Activated T-cell treated with anti-CD3 and anti-CD28 coated beads for 1 hour (primary cell): ENCODE measurements around the gene RASA4.
"Not testable (repeated sequence)": the region's sequence is repeated elsewhere in the genome, so short reads cannot be mapped to it uniquely, and the experiment has no call there.

Experiments
- DNase-seq: peaks from one replicate; pipeline ENCODE4 v3.0.0-alpha.2; 2020; ENCODE audit warnings: low read depth

Gene RASA4

GRCh38 chr7:102616507-102617125 is at the start of gene RASA4:
RASA4 (minus strand) TSS chr7:102616756; CDS start chr7:102616689, 67 bp downstream.
- not testable (repeated sequence) for DNase-seq

- DNase-seq, result not testable (repeated sequence)
These were observed 48.2 kb upstream of the RASA4 start for GRCh38 chr7:102664765-102665164.

GRCh38 chr7:102649924-102650323 is 33.4 kb upstream of the RASA4 start, which contains the start of gene SPDYE2B:
SPDYE2B (plus strand) TSS chr7:102650319; CDS start chr7:102652349, 2,030 bp downstream.
- not testable (repeated sequence) for DNase-seq

GRCh38 chr7:102647813-102648212 is 31.3 kb upstream of the RASA4 start:
- not testable (repeated sequence) for DNase-seq

GRCh38 chr7:102643404-102643803 is 26.8 kb upstream of the RASA4 start:
- not testable (repeated sequence) for DNase-seq

GRCh38 chr7:102642691-102643090 is 26.1 kb upstream of the RASA4 start, which contains the start of gene UPK3BL1:
UPK3BL1 (minus strand) TSS chr7:102642791; CDS start chr7:102642741, 50 bp downstream.
- not testable (repeated sequence) for DNase-seq

GRCh38 chr7:102638848-102639247 is 22.3 kb upstream of the RASA4 start:
- not testable (repeated sequence) for DNase-seq

- not testable (repeated sequence) for DNase-seq
These were observed 20.4 kb upstream of the RASA4 start for GRCh38 chr7:102636956-102637355.

- not testable (repeated sequence) for DNase-seq
These were observed 18.8 kb upstream of the RASA4 start for GRCh38 chr7:102635354-102635753.

GRCh38 chr7:102634299-102634698 is 17.7 kb upstream of the RASA4 start:
- DNase-seq, result not testable (repeated sequence)

GRCh38 chr7:102630622-102631021 is 14.1 kb upstream of the RASA4 start:
- DNase-seq, result not testable (repeated sequence)

GRCh38 chr7:102627271-102627904 is 10.8 kb upstream of the RASA4 start:
- not testable (repeated sequence) for DNase-seq

GRCh38 chr7:102618122-102618521 is 1.6 kb upstream of the RASA4 start:
- DNase-seq, result not testable (repeated sequence)

- not testable (repeated sequence) for DNase-seq
These were observed 626 bp downstream of the RASA4 start for GRCh38 chr7:102615930-102616329.

GRCh38 chr7:102614873-102615272 is 1.7 kb downstream of the RASA4 start:
- DNase-seq, result not testable (repeated sequence)

- DNase-seq, result not testable (repeated sequence)
These were observed 2.2 kb downstream of the RASA4 start for GRCh38 chr7:102614346-102614697.

GRCh38 chr7:102613575-102614345 is 2.8 kb downstream of the RASA4 start:
- not testable (repeated sequence) for DNase-seq

- not testable (repeated sequence) for DNase-seq
These were observed 4.8 kb downstream of the RASA4 start for GRCh38 chr7:102611675-102612325.

GRCh38 chr7:102611013-102611674 is 5.4 kb downstream of the RASA4 start:
- DNase-seq, result not testable (repeated sequence)

- not testable (repeated sequence) for DNase-seq
These were observed 6.1 kb downstream of the RASA4 start for GRCh38 chr7:102610441-102610840.

GRCh38 chr7:102609734-102610133 is 6.8 kb downstream of the RASA4 start:
- not testable (repeated sequence) for DNase-seq
